ENCODE results near the gene PPP1R37.

Gene PPP1R37

GRCh38 chr19:45145270-45146189, 52.6 kb downstream of the PPP1R37 start:
- Histone ChIP-seq H3K79me2 (ENCODE audit: control insufficient read depth, low read length) (no peaks in the 10 kb centered on the region), H3K4me3 (ENCODE audit: low read length) (no peak overlapping the region), H3K9me3 (ENCODE audit: control insufficient read depth, insufficient read depth, low read length) (no peaks in the 10 kb centered on the region), H3K36me3 (ENCODE audit: control insufficient read depth, low read length) (peaks cover 8% of the 10 kb centered on the region; the same call in 1 of the 2 replicates), H3K4me2 (ENCODE audit: low read length) (no peak overlapping the region), H3K27me3 (ENCODE audit: control insufficient read depth, low read length) (no peaks in the 10 kb centered on the region), H3K9me2 (replicated peaks; ENCODE audit: control insufficient read depth, low read length) (no peaks in the 10 kb centered on the region), H3F3A (ENCODE audit: control insufficient read depth, insufficient read depth) (no peaks in the 10 kb centered on the region), H3K4me1 (ENCODE audit: control insufficient read depth, low read length) (no peaks in the 10 kb centered on the region), H3K27ac (ENCODE audit: low read depth, low read length) (no peak overlapping the region), H4K20me1 (ENCODE audit: control insufficient read depth, insufficient read depth, low read depth, low read length) (no peaks in the 10 kb centered on the region)
- no peak for TF ChIP-seq EZH2phosphoT487 (IDR thresholded peaks at IDR 0.05; ENCODE audit: borderline replicate concordance, low read length)
- TF ChIP-seq CTCF (IDR thresholded peaks at IDR 0.05; ENCODE audit: low read depth, low read length, poor library complexity, severe bottlenecking) = no peak

- Histone ChIP-seq H3K4me1 (ENCODE audit: control insufficient read depth, low read length) (no peaks in the 10 kb centered on the region), H3K4me2 (ENCODE audit: low read length) (no peak overlapping the region), H3K9me2 (replicated peaks; ENCODE audit: control insufficient read depth, low read length) (no peaks in the 10 kb centered on the region), H3K9me3 (ENCODE audit: control insufficient read depth, insufficient read depth, low read length) (no peaks in the 10 kb centered on the region), H3K27ac (ENCODE audit: low read depth, low read length) (no peak overlapping the region), H3K27me3 (ENCODE audit: control insufficient read depth, low read length) (no peaks in the 10 kb centered on the region), H3K79me2 (ENCODE audit: control insufficient read depth, low read length) (no peaks in the 10 kb centered on the region), H3F3A (ENCODE audit: control insufficient read depth, insufficient read depth) (no peaks in the 10 kb centered on the region), H4K20me1 (ENCODE audit: control insufficient read depth, insufficient read depth, low read depth, low read length) (no peaks in the 10 kb centered on the region), H3K4me3 (ENCODE audit: low read length) (no peak overlapping the region), H3K36me3 (ENCODE audit: control insufficient read depth, low read length) (peaks cover 5% of the 10 kb centered on the region; the same call in 1 of the 2 replicates)
- TF ChIP-seq CTCF (IDR thresholded peaks at IDR 0.05; ENCODE audit: low read depth, low read length, poor library complexity, severe bottlenecking) = no peak
- no peak for TF ChIP-seq EZH2phosphoT487 (IDR thresholded peaks at IDR 0.05; ENCODE audit: borderline replicate concordance, low read length)
Measured at GRCh38 chr19:45146251-45146650, 53.3 kb downstream of the PPP1R37 start.

GRCh38 chr19:45146741-45147205, 53.8 kb downstream of the PPP1R37 start:
- Histone ChIP-seq H4K20me1 (ENCODE audit: control insufficient read depth, insufficient read depth, low read depth, low read length) (no peaks in the 10 kb centered on the region), H3K36me3 (ENCODE audit: control insufficient read depth, low read length) (peaks cover 5% of the 10 kb centered on the region; the same call in 1 of the 2 replicates), H3K4me2 (ENCODE audit: low read length) (no peak overlapping the region), H3F3A (ENCODE audit: control insufficient read depth, insufficient read depth) (no peaks in the 10 kb centered on the region), H3K4me1 (ENCODE audit: control insufficient read depth, low read length) (no peaks in the 10 kb centered on the region), H3K27ac (ENCODE audit: low read depth, low read length) (no peak overlapping the region), H3K9me3 (ENCODE audit: control insufficient read depth, insufficient read depth, low read length) (no peaks in the 10 kb centered on the region), H3K9me2 (replicated peaks; ENCODE audit: control insufficient read depth, low read length) (no peaks in the 10 kb centered on the region), H3K79me2 (ENCODE audit: control insufficient read depth, low read length) (no peaks in the 10 kb centered on the region), H3K4me3 (ENCODE audit: low read length) (no peak overlapping the region), H3K27me3 (ENCODE audit: control insufficient read depth, low read length) (no peaks in the 10 kb centered on the region)
- no peak for TF ChIP-seq CTCF (IDR thresholded peaks at IDR 0.05; ENCODE audit: low read depth, low read length, poor library complexity, severe bottlenecking)
- TF ChIP-seq EZH2phosphoT487 (IDR thresholded peaks at IDR 0.05; ENCODE audit: borderline replicate concordance, low read length) = no peak
